HFFc6 (cell line): Measurements from ENCODE around the gene DUS3L. TPM values are rescaled to one million over a fixed set of nuclear protein-coding genes. Genes with fewer than 3 reads are reported as not detected.

Source experiments
- DNase-seq: peaks from one replicate; pipeline ENCODE4 v3.0.0-alpha.2; 2018
- H3K27ac Mint-ChIP-seq: 2 replicates; pipeline ENCODE4 v1.8.0; 2020; ENCODE audit warnings: mild to moderate bottlenecking, mixed read lengths
- H3K27me3 Mint-ChIP-seq: 2 replicates; pipeline ENCODE4 v1.8.0; 2021; ENCODE audit warnings: mild to moderate bottlenecking, moderate library complexity, mixed read lengths; ENCODE audit not compliant: insufficient read depth
- H3K36me3 Mint-ChIP-seq: 2 replicates; pipeline ENCODE4 v1.8.0; 2021; ENCODE audit warnings: low read depth, mixed read lengths
- H3K4me1 Mint-ChIP-seq: 2 replicates; pipeline ENCODE4 v1.8.0; 2020; ENCODE audit warnings: low read depth, mixed read lengths
- H3K4me3 Mint-ChIP-seq: 2 replicates; pipeline ENCODE4 v1.8.0; 2020; ENCODE audit warnings: mild to moderate bottlenecking, moderate library complexity, mixed read lengths
- H3K9me3 Mint-ChIP-seq: 2 replicates; pipeline ENCODE4 v1.8.0; 2020; ENCODE audit warnings: mild to moderate bottlenecking, mixed read lengths
- total RNA-seq, 6 experiments: library from RNA; stranded (reverse); fragmentation: NEBNext Ultra II Directional; extraction: Animal tissue kit (Norgen Biotek cat#: 25700); gene quantifications; 2 replicates in 1 of 6; 3 replicates in 5 of 6; pipeline ENCODE4 v1.2.3, GENCODE V29; 2021
- TF ChIP-seq, protein P1 (sequence below): fragments of 200-600 bp; sonication (generic); IDR thresholded peaks from 2 replicates; pipeline ENCODE4 v1.5.0; 2021; ENCODE audit warnings: antibody characterized with exemption, mild to moderate bottlenecking

DUS3L gene
- total RNA-seq, 6 experiments from 2014 or later: 15.6 to 20.5 (median 18.3) TPM

DNA sequence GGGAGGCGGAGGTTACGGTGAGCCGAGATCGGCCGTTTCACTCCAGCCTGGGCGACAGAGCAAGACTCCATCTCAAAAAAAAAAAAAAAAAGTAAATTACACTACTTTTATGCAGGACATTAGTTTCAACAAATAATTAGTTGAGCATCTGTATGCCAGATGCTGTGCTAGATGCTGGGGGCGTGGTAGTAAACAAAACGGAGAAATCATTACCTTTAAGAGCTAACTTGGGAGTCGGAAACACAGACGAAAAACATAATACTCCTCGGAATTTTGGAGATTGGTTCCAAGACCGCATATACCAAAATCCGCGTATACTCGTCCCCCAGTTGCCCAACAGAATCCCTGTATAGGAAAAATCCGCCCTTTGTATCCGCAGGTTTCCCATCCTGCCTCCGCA is 1.3 kb upstream of the DUS3L start:
- H3K36me3 Mint-ChIP-seq: peaks cover 20% of the 10 kb centered on the region
- no peak overlapping the region for H3K4me3 Mint-ChIP-seq
- DNase-seq: no peak
- H3K27ac Mint-ChIP-seq: no peak overlapping the region
- TF ChIP-seq, protein P1, sequence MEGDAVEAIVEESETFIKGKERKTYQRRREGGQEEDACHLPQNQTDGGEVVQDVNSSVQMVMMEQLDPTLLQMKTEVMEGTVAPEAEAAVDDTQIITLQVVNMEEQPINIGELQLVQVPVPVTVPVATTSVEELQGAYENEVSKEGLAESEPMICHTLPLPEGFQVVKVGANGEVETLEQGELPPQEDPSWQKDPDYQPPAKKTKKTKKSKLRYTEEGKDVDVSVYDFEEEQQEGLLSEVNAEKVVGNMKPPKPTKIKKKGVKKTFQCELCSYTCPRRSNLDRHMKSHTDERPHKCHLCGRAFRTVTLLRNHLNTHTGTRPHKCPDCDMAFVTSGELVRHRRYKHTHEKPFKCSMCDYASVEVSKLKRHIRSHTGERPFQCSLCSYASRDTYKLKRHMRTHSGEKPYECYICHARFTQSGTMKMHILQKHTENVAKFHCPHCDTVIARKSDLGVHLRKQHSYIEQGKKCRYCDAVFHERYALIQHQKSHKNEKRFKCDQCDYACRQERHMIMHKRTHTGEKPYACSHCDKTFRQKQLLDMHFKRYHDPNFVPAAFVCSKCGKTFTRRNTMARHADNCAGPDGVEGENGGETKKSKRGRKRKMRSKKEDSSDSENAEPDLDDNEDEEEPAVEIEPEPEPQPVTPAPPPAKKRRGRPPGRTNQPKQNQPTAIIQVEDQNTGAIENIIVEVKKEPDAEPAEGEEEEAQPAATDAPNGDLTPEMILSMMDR: no peak
- peaks cover 10% of the 10 kb centered on the region for H3K27me3 Mint-ChIP-seq
- peaks cover 4% of the 10 kb centered on the region; the same call in 1 of the 2 replicates for H3K9me3 Mint-ChIP-seq
- H3K4me1 Mint-ChIP-seq: peaks cover 15% of the 10 kb centered on the region

DNA sequence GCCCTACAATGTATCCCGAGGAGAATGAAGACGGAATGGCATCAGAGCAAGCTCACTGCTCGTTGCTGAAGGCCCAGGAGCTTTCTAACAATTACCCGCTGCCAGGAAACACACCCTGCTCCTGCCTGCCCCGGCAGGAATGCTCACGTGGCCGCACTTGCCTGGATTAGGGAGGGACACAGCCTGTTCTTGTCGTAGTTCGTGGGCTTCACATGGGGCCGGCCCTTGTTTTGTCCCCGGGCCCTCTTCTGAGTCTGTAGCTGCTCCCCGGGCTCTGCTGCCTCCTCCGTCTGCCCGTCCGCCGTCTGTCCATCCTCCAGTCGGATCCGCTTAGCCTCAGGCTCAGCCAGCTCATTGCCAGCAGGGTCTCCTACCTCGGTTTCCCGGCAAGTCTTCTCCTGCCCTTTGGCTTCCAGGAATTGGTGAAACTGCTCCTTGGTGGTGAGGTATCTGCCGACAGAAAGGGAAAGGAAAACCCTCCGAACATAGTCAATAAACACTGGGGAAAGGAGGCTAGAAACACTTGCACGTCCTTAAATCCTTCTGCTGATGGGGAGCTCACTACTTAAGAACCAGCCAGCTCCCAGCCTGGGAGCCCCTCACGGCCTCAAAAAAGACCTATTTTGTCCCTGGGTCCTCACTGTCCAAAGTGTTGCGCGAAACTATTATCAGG is 941 bp downstream of the DUS3L start:
- Mint-ChIP-seq H3K27me3 (peaks cover 5% of the 10 kb centered on the region), H3K9me3 (peaks cover 4% of the 10 kb centered on the region; the same call in 1 of the 2 replicates), H3K36me3 (peaks cover 30% of the 10 kb centered on the region), H3K4me1 (peaks cover 15% of the 10 kb centered on the region), H3K4me3 (peak overlapping the region; percentile 99), H3K27ac (peak overlapping the region; percentile 100)
- TF ChIP-seq, protein P1: no peak
- DNase-seq: no peak

DNA sequence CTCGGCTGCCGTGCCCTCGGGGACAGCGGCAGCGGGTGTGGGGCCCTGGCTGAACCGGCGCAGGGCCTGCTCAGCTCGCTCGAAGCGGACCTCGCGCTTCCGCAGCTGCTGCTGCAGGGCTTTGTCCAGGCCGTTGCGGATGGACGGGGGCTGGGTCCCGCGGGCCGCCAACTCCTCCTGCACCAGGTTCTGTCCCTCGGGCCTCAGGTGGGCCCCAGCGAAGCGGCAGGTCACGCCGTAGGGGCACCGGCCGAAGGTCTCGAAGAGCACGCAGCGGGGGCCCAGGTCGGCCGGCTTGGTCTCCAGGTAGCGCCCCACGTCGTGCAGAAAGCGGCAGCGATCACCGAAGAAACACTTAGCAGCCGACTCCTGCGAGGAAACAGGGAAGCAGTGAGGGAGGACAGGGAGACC is 1.6 kb downstream of the DUS3L start:
- Mint-ChIP-seq H3K9me3 (peaks cover 4% of the 10 kb centered on the region; the same call in 1 of the 2 replicates), H3K27me3 (peaks cover 5% of the 10 kb centered on the region), H3K27ac (no peak overlapping the region), H3K4me3 (peak overlapping the region; percentile 99; the same call in 1 of the 2 replicates), H3K36me3 (peaks cover 30% of the 10 kb centered on the region), H3K4me1 (peaks cover 15% of the 10 kb centered on the region)
- TF ChIP-seq, protein P1: no peak
- no peak for DNase-seq

DNA sequence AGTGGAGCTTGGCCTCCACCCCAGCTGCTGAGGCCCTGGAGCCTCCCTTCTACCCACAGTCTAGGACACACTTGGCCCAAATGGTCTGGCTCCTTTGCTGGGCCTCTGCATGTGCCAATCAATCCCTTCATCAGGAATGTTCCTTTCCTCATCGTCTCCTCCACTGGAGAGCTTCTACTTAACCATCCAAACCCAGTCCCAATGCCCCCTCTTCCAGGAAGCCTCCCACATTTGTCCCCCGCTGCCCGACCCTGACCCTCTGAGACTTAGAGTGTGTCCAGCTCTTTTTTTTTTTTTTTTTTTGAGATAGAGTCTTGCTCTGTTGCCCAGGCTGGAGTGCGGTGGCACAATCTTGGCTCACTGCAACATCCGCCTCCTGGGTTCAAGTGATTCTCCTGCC is 2.5 kb downstream of the DUS3L start:
- H3K36me3 Mint-ChIP-seq: peaks cover 30% of the 10 kb centered on the region
- peaks cover 4% of the 10 kb centered on the region; the same call in 1 of the 2 replicates for H3K9me3 Mint-ChIP-seq
- H3K27ac Mint-ChIP-seq: no peak overlapping the region
- peaks cover 5% of the 10 kb centered on the region for H3K27me3 Mint-ChIP-seq
- TF ChIP-seq, protein P1: no peak
- H3K4me3 Mint-ChIP-seq: no peak overlapping the region
- peaks cover 15% of the 10 kb centered on the region for H3K4me1 Mint-ChIP-seq
- DNase-seq: no peak

DNA sequence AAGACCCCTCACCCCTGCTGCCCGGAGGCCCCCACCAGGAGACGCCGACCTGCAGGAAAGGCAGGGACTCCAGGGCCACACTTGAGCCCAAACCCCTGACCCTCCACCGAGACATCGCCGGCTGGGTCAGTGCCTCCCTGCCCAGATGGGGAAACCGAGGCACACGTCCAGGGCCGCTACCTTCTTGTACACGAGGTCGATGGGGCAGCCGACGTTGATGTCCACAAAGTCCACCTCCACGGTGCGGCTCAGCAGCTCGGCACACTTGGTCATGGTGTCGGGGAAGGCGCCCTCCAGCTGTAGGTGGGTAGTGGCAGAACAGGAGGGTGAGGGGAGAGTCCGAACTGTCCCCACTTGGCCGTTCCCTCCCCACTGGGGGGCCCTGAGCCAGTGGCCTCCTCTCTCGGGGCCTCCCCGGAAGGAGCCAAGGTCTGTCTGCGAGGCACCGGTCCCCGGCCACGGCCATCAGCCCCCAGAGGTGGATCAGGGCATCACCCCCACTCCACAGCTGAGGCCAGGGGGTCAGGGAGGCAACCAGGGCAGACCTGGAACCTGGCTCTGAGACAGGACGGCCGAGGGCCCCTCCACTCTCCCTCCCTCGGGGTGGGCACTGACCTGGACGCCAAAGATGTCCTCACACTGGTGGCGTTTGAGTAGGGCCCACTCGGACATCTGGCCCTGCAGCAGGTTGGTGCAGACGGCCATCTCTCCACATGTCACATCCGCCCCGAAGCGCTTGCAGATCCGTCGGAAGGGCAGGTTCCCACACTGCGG is 3.4 kb downstream of the DUS3L start:
- Mint-ChIP-seq H3K27me3 (peaks cover 5% of the 10 kb centered on the region), H3K4me3 (no peak overlapping the region), H3K27ac (no peak overlapping the region), H3K9me3 (peaks cover 4% of the 10 kb centered on the region; the same call in 1 of the 2 replicates), H3K4me1 (peaks cover 15% of the 10 kb centered on the region), H3K36me3 (peaks cover 30% of the 10 kb centered on the region)
- TF ChIP-seq, protein P1: no peak
- no peak for DNase-seq
